Activated T-cell treated with anti-CD3 and anti-CD28 coated beads for 1 hour (primary cell): ENCODE results near the gene CBFA2T2.
"Not testable (repeated sequence)": the region's sequence is repeated elsewhere in the genome, so short reads cannot be mapped to it uniquely, and the experiment has no call there.

Experiments
- DNase-seq: peaks from one replicate; pipeline ENCODE4 v3.0.0-alpha.2; 2020; ENCODE audit warnings: low read depth

Gene CBFA2T2

GRCh38 chr20:33470866-33471265, 19.0 kb upstream of the CBFA2T2 start:
- DNase-seq = no peak

GRCh38 chr20:33472868-33473435, 16.9 kb upstream of the CBFA2T2 start:
- no peak for DNase-seq

DNA sequence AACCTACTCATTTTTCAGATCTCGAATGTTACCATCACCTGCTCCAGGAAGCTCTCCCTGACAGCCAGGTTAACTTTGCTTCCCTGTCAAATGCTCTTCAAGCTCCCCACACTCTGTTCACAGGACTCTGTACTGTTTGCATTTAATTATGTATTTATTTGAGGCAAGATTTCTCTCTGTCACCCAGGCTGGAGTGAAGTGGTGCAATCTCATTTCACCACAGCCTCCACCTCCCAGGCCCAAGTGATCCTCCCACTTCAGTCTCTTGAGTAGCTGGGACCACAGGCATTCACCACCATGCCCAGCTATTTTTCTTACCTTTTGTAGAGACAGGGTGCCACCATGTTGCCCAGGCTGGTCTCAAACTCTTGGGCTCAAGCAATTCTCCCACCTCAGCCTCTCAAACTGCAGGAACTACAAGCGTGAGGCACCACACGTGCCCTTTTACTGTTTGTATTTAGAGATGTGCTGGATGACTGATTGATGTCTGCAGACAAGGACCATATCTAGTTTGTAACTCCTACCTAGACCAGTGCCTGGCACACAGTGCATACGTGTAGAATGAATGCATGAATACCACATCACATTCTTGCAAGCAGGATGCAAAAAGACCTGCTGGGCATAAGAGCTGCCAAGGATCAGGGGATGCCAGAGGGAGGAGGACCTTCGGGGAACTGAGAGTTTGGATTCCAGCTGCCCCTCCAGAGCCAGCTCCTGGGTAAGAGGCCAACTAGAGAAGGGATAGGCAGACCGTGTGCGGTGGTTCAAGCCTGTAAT, 15.6 kb upstream of the CBFA2T2 start:
- no peak for DNase-seq

DNA sequence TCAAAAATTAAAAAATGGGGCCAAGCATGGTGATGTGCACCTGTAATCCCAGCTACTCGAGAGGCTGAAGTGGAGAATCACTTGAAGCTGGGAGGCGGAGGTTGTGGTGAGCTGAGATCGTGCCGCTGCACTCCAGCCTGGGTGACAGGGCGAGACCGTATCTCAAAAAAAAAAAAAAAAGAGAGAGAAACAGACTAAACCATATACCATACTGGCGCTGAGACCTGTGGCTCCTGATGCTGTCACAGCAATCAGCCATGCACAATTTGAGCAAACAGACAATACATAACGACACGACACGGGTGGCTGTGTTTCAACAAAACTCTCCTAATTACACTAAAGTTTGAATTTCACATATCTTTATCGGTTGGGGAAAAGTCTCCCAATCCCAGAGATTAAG, 14.9 kb upstream of the CBFA2T2 start:
- no peak for DNase-seq

DNA sequence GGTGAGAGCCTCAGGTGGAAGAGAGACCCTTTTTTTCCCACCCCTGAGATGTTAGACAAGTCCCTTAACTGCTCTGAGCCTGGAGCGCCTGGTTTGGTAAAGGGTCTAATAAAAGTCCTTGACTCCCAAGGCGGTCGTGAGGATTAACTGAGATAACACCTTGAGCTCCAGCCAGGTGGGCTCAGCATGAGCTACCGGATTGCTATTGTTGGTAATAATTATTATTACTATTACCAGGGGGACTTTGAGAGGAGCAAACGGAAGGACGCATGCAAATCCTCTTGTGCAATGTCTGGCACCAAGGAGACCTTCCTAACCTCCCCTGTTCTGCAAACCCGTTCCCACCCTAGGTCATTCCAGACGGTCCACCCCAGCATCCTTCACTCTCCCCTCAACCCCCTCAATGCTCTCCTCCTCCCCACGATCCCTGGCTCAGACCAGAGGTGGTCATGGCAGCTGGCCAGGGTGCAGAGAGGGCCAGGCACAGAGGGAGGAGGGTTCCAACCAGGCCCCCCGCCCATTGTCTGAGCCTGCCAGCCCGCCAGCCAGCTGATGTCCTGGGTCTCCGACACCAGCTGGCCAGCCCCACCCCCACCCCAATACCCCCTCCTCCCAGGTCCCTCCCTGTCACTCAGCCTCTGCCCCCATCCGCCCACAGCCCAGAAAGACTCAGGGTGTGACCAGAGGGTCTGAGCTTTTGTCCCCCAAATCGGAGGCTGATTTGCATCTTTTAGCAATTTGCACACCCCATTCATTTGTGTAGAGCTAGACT, 14.3 kb upstream of the CBFA2T2 start:
- DNase-seq = no peak

GRCh38 chr20:33477386-33478234, 12.3 kb upstream of the CBFA2T2 start:
- no peak for DNase-seq

GRCh38 chr20:33480048-33480447, 9.8 kb upstream of the CBFA2T2 start:
- DNase-seq = no peak

- no peak for DNase-seq
Observed at GRCh38 chr20:33481431-33481941, 8.4 kb upstream of the CBFA2T2 start.

GRCh38 chr20:33482581-33482980, 7.3 kb upstream of the CBFA2T2 start:
- no peak for DNase-seq

DNA sequence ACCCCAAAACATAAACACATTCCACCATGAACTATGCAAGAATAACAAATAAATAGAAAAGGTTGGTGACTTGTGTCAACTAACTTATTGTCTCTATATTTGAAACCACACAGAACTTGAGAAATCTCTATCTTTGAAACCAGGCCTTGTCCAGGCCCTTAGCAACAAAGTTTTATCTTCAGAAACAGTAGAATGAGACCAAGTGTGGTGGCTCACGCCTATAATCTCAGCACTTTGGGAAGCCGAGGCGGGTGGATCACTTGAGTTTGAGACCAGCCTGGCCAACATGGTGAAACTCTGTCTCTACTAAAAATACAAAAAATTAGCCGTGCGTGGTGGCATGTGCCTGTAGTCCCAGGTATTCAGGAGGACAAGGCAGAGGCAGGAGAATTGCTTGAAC, 6.7 kb upstream of the CBFA2T2 start:
- DNase-seq = not testable (repeated sequence)

GRCh38 chr20:33488201-33488600, 1.7 kb upstream of the CBFA2T2 start:
- no peak for DNase-seq

GRCh38 chr20:33488661-33489494, 1.0 kb upstream of the CBFA2T2 start:
- not testable (repeated sequence) for DNase-seq

DNA sequence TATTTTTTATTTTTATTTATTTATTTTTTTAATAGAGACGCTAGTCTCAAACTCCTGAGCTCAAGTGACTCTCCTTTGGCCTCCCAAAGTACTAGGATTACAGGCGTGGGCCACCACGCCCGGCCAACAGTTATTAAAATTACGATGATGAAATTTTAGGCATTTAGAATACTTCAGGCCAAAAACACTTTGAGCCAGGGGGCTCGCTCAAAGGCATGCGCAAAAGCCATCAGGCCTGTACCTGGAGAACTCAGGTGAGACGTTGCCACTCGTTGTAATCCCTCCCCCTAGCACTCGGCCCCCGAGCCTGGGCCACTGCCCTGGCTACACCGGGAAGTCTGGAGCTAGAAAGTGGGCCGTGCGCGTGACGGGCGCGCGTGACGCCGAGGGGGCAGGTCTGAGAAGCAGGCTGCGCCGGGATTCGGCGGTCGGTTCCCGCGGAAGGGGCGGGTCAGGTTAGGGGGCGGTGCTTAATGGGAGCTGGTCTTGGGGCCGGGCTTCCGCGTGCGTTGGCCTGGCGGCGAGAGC, 337 bp upstream of the CBFA2T2 start:
- peak; percentile 99 for DNase-seq

GRCh38 chr20:33490934-33491656, 1.2 kb downstream of the CBFA2T2 start:
- no peak for DNase-seq

- no peak for DNase-seq
Observed at GRCh38 chr20:33493076-33493766, 3.3 kb downstream of the CBFA2T2 start.

DNA sequence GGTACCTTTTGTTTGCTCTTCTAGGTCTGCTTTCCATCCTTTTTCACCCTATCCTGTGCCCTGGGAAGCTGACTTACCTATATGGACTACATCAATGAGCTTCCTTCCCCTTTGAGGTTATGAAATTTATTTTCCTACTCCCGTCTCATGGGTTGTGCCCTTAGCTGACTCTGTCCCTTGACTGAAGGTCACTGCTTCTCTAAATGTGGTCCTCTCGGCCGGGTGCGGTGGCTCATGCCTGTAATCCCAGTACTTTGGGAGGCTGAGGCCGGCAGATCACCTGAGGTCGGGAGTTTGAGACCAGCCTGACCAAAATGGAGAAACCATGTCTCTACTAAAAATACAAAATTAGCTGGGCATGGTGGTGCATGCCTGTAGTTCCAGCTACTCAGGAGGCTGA, 6.9 kb downstream of the CBFA2T2 start:
- not testable (repeated sequence) for DNase-seq

DNA sequence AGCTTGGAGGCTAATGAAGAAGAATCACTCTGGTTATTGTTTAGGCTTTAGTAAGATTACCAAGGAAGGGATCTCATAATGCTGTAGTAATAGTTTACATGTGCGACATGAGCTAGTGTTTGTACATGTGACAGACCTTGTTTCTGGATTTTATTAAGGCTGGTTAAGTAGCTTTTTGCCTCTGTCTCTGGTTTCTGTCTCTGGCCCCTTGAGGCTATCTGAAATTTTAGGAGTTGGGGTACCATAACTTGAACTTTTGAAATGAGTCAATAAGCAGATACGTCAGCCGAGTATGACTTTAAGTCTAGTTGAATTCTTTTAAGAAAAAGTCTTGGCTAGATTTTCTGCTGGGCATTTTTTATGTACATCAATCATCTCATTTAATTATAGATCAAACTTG, 9.5 kb downstream of the CBFA2T2 start:
- no peak for DNase-seq

DNA sequence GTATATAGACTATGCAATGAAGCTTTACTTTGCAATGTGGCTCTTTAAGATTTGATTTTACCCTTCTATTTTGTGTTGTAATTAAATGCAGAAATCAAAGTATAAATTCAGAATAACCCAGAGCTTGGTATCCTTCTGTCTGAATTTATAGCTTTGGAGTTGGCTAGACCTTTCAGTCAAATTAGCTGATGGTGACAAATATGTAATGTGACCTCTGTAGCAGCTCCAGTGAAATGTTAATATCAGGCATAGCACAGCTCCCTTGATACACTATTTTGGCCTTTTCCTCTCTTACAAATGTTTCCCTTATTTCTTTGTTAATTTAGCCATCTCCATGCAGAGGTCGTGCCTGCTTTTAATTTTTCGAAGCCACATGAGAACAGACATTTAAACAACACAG, 11.1 kb downstream of the CBFA2T2 start:
- no peak for DNase-seq

DNA sequence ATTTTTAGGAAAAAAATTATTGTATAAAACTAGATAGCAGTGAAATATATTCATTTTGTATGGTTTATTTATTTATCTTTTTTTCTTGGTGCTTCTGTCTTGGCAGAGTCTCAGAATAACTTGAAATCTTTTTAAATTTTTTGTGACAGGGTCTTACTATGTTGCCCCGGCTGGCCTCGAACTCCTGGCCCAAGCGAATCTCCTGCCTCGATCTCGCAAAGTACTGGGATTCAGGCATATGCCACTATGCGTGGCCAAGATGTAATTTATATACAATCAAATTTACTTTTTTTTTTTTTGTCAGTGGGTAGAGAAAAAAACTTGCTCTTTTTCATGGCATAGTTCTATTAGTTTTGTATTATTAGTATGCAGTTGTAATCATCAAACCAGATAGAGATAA, 13.7 kb downstream of the CBFA2T2 start:
- no peak for DNase-seq

- no peak for DNase-seq
Observed at GRCh38 chr20:33506576-33506975, 16.7 kb downstream of the CBFA2T2 start.
